ENCODE results near the gene MXRA8. TPM values are rescaled to one million over a fixed set of nuclear protein-coding genes. Genes with fewer than 3 reads are reported as not detected.

MXRA8 gene
- total RNA-seq, 1 experiment from 2014 or later = 9.6 TPM

DNA sequence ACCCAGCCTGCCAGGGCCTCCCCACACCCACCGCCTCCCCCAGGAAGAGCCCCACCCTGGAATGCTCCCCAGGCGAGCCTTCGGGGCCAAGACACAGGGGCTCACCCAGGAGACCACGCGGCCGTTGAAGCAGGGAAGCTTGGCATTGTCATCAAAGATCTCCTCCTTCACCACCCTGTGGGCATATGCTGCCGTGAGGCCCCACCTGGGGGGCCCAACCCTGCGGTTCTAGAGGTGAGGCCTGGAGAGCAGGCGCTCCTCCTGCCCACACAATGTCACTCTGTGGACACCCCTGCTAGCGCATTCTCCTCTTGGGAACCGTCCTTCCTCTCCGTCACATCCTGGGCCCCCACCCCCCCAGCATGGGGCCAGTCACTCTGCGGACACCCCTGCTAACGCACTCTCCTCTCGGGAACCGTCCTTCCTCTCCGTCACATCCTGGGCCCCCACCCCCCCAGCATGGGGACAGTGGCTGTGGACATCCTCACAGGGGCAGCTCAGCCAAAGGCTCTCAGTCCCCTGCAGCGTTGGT, 15.7 kb downstream of the MXRA8 start:
- H3K27me3 ChIP-seq (ENCODE audit: insufficient read depth, low read length) = no peaks in the 10 kb centered on the region
- no peaks in the 10 kb centered on the region for H3K27me3 Mint-ChIP-seq (ENCODE audit: low read depth)
- TF ChIP-seq, protein P1, sequence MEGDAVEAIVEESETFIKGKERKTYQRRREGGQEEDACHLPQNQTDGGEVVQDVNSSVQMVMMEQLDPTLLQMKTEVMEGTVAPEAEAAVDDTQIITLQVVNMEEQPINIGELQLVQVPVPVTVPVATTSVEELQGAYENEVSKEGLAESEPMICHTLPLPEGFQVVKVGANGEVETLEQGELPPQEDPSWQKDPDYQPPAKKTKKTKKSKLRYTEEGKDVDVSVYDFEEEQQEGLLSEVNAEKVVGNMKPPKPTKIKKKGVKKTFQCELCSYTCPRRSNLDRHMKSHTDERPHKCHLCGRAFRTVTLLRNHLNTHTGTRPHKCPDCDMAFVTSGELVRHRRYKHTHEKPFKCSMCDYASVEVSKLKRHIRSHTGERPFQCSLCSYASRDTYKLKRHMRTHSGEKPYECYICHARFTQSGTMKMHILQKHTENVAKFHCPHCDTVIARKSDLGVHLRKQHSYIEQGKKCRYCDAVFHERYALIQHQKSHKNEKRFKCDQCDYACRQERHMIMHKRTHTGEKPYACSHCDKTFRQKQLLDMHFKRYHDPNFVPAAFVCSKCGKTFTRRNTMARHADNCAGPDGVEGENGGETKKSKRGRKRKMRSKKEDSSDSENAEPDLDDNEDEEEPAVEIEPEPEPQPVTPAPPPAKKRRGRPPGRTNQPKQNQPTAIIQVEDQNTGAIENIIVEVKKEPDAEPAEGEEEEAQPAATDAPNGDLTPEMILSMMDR (conservative IDR thresholded peaks at IDR 0.05) = no peak
- H2BK120ac ChIP-seq (ENCODE audit: low read depth, low read length, poor library complexity, severe bottlenecking) = no peak overlapping the region
- no peak overlapping the region for H2BK15ac ChIP-seq (ENCODE audit: low read depth, low read length)
- H2BK12ac ChIP-seq (ENCODE audit: insufficient read length, low read depth, low read length) = no peak overlapping the region
- no peak overlapping the region for H3K4me2 ChIP-seq (ENCODE audit: insufficient read depth, insufficient read length, low read length)
- H3K79me2 ChIP-seq (ENCODE audit: insufficient read depth, low read length) = no peaks in the 10 kb centered on the region; the same call in 1 of the 2 replicates
- H4K20me1 ChIP-seq (ENCODE audit: control insufficient read depth, insufficient read depth, insufficient read length) = no peaks in the 10 kb centered on the region
- H3T11ph ChIP-seq (ENCODE audit: low read length) = no peak overlapping the region
- peaks cover 21 to 34% (median 31%) of the 10 kb centered on the region in 3 experiments for H3K36me3 Mint-ChIP-seq (ENCODE audit: insufficient read depth in 1 of 3, low read depth in 3 of 3)
- peaks cover 0 to 8% of the 10 kb centered on the region in 2 experiments; a peak in 3 of 5 replicates for H3K9me3 Mint-ChIP-seq
- peaks cover 9% of the 10 kb centered on the region for H3K79me1 ChIP-seq (ENCODE audit: insufficient read depth, low read depth, low read length, poor library complexity, severe bottlenecking)
- peak overlapping the region in 1 of 3 experiments; percentile 74; a peak in 2 of 7 replicates for H3K27ac Mint-ChIP-seq
- no peak overlapping the region for H3K23ac ChIP-seq (ENCODE audit: insufficient read length, low read depth, low read length)
- H3K4ac ChIP-seq (ENCODE audit: low read depth, low read length) = no peak overlapping the region
- no peaks in the 10 kb centered on the region for H3K9me3 ChIP-seq (ENCODE audit: control insufficient read depth, low read depth, low read length)
- H4K5ac ChIP-seq (ENCODE audit: insufficient read length, low read depth, low read length) = no peak overlapping the region
- H3K14ac ChIP-seq (ENCODE audit: insufficient read depth, low read length) = no peak overlapping the region
- no peak overlapping the region for H3K18ac ChIP-seq (ENCODE audit: insufficient read length, low read depth, low read length)
- H2AFZ ChIP-seq (ENCODE audit: low read length) = no peak overlapping the region
- no peak overlapping the region for H3K56ac ChIP-seq (ENCODE audit: insufficient read length, low read depth, low read length)
- H3K4me3 Mint-ChIP-seq = no peak overlapping the region
- H2BK5ac ChIP-seq (ENCODE audit: insufficient read length, low read length) = no peak overlapping the region
- DNase-seq = no peak
- H3K4me1 ChIP-seq (ENCODE audit: insufficient read depth, low read length) = no peaks in the 10 kb centered on the region; the same call in 1 of the 2 replicates
- no peak overlapping the region for H3K27ac ChIP-seq (ENCODE audit: insufficient read length, low read depth, low read length)
- H3K23me2 ChIP-seq (ENCODE audit: insufficient read length, low read depth, low read length, poor library complexity, severe bottlenecking) = no peaks in the 10 kb centered on the region
- no peak overlapping the region for H4K91ac ChIP-seq (ENCODE audit: insufficient read length, low read depth, low read length)
- peaks cover 4 to 10% of the 10 kb centered on the region in 2 experiments for H3K4me1 Mint-ChIP-seq
- no peak overlapping the region for H4K8ac ChIP-seq (replicated peaks; ENCODE audit: insufficient read length, low read depth, low read length)
- no peak overlapping the region for H3K9ac ChIP-seq (ENCODE audit: extremely low read depth, insufficient read length, low read length)
- no peak overlapping the region for H2BK20ac ChIP-seq (ENCODE audit: low read depth, low read length, poor library complexity, severe bottlenecking)
- no peak overlapping the region for H2AK5ac ChIP-seq (ENCODE audit: insufficient read length, low read length)
- no CpG with 5 or more reads among the region's 18 CpGs for WGBS (ENCODE audit: extremely low coverage, insufficient read length, low lambda C conversion rate)

Measured in H9 (cell line).